ENCODE measurements around the gene VPS26C. TPM values are rescaled to one million over a fixed set of nuclear protein-coding genes. Genes with fewer than 3 reads are reported as not detected.
"Not testable (repeated sequence)": the region's sequence is repeated elsewhere in the genome, so short reads cannot be mapped to it uniquely, and the experiment has no call there.

VPS26C gene
- 57.6 TPM for total RNA-seq
- long read RNA-seq, transcript VPS26C-201 (8 exons, 3,256 nt) = major isoform, 52 of 78 reads
- long read RNA-seq, partial matches to known transcripts = 4 of 78 reads
- long read RNA-seq, other reads (novel, unspliced or antisense) = 13 of 78 reads

DNA sequence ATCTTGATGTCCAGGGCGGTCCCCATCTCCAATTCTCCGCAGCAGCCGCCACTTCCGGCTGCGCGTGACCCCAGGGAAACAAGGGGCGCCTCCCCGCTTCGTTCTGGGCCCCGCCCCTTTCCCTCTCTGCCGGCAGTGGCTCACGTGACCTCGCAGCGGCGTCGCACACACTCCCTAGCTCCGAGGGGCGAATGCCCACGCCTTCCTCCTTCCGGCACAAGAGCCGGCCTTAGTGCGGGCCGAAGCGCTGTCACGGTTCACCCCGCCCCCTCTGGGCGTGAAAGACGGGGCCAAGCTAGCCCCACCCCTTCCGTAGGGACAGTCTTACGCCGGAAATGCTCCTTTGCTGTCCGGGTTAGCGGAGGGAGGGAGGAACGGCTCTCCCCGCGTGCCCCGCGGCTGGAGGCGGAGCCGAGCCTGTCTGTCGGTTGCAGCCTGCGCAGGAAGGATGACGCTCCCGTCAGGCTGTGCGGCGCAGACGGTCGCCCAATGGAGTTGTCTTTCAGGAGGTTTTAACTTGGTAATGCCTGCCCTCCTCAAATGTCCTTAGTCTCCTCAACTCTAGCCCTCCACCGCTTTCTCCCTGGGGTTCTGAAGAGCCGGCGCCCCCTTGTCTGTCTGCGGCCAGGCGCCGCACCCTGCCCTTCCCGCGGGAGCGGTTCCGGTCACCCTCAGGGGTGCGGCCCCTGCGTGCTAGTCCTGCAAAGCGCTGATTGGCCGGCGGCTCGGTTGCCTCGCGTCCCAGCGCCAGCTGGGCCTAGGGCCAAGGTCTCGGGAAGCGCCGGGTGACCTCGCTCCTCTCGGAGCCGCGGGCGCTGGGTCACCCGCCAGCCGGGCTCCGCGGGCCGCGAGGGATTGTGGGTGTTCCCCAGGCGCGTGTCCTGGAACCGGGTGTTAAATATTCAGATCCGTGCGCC, at the start of gene VPS26C:
TSS of gene VPS26C (minus strand) at position 66 of the 917 bp plus-strand sequence. CDS start at position 26, 40 bp downstream.
- Histone ChIP-seq H3K27ac (peak within 1 kb of the TSS; percentile 100), H3K9me3 (no peaks in the 10 kb centered on the region), H3K4me3 (peak within 1 kb of the TSS; percentile 95), H3K36me3 (no peaks in the 10 kb centered on the region), H3K27me3 (no peaks in the 10 kb centered on the region), H3K4me1 (peaks cover 24% of the 10 kb centered on the region)
- peak; percentile 96 for ATAC-seq
- peak; percentile 100 for DNase-seq
- intact Hi-C loops (cut with DNase I) = no loop called here
- TF ChIP-seq, protein P1, sequence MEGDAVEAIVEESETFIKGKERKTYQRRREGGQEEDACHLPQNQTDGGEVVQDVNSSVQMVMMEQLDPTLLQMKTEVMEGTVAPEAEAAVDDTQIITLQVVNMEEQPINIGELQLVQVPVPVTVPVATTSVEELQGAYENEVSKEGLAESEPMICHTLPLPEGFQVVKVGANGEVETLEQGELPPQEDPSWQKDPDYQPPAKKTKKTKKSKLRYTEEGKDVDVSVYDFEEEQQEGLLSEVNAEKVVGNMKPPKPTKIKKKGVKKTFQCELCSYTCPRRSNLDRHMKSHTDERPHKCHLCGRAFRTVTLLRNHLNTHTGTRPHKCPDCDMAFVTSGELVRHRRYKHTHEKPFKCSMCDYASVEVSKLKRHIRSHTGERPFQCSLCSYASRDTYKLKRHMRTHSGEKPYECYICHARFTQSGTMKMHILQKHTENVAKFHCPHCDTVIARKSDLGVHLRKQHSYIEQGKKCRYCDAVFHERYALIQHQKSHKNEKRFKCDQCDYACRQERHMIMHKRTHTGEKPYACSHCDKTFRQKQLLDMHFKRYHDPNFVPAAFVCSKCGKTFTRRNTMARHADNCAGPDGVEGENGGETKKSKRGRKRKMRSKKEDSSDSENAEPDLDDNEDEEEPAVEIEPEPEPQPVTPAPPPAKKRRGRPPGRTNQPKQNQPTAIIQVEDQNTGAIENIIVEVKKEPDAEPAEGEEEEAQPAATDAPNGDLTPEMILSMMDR (IDR thresholded peaks at IDR 0.05) = no peak

DNA sequence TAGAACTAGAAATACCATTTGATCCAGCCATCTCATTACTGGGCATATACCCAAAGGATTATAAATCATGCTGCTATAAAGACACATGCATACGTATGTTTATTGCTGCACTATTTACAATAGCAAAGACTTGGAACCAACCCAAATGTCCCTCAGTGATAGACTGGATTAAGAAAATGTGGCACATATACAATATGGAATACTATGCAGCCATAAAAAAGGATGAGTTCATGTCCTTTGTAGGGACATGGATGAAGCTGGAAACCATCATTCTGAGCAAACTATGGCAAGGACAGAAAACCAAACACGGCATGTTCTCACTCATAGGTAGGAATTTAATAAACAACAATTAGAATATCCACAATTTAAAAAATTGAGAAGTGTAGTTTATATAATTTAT, 48.9 kb upstream of the VPS26C start:
- ATAC-seq; H3K36me3 ChIP-seq; H3K4me3 ChIP-seq; H3K27me3 ChIP-seq; DNase-seq; H3K9me3 ChIP-seq; H3K4me1 ChIP-seq; intact Hi-C loops (cut with DNase I); H3K27ac ChIP-seq: not testable (repeated sequence)

DNA sequence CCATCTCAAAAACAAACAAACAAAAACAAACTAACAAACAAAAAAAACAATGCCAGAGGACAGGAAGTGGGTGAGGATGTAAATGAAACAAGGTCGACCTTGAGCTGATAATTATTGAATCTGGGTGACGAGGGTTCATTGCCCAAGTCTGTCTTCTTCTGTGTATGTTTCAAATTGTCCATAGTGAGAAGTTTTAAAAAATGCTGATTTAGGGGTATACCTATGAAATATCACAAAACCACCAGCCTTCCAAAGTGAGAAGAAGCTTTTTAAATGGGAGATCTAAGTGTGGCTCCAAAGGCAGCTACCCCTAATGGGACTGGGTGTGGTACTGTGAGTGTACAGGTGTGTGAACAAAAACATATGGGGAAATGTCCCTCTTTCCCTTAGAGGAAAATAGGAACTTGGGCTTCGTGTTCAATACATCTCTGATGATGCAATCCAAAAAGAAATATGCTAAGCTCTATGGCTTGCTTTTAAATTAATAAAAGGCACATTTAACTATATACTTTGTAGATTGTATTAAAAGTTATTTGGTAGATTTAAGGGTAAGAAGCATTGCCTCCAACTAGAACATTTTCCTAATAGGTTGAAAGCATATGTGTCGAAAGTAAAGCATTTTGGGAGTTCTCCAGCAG, 33.1 kb upstream of the VPS26C start:
- Histone ChIP-seq H3K36me3 (no peaks in the 10 kb centered on the region), H3K4me3 (no peak overlapping the region), H3K27me3 (no peaks in the 10 kb centered on the region), H3K4me1 (no peaks in the 10 kb centered on the region), H3K27ac (no peak overlapping the region), H3K9me3 (no peaks in the 10 kb centered on the region)
- ATAC-seq (no peak), DNase-seq (no peak)
- intact Hi-C loops (cut with DNase I) = no loop called here
- TF ChIP-seq, protein P1 (IDR thresholded peaks at IDR 0.05) = no peak

DNA sequence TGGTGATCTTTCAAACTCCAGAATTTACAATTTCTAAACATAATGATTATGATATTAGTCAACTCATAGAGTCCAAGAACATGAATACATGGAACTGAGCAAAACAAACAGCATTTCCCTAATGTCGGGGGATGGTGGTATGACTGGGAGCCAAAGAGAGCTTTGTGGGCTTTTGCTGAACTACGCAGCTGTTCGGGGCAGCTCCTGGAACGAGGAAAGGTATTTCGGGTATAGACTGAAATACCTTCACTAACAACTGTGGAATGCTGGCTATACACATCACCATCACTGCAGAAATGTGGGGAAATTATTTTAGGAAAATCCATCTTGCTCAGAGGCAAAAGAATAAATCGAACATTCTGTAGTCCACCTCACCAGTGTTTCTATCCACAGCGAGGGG, 30.2 kb upstream of the VPS26C start:
- no peaks in the 10 kb centered on the region for H3K9me3 ChIP-seq
- H3K27ac ChIP-seq = no peak overlapping the region
- intact Hi-C loops (cut with DNase I) = no loop called here
- no peaks in the 10 kb centered on the region for H3K36me3 ChIP-seq
- no peaks in the 10 kb centered on the region for H3K27me3 ChIP-seq
- ATAC-seq (no peak), DNase-seq (no peak)
- peaks cover 4% of the 10 kb centered on the region for H3K4me1 ChIP-seq
- H3K4me3 ChIP-seq = no peak overlapping the region
- TF ChIP-seq, protein P1 (IDR thresholded peaks at IDR 0.05) = no peak

DNA sequence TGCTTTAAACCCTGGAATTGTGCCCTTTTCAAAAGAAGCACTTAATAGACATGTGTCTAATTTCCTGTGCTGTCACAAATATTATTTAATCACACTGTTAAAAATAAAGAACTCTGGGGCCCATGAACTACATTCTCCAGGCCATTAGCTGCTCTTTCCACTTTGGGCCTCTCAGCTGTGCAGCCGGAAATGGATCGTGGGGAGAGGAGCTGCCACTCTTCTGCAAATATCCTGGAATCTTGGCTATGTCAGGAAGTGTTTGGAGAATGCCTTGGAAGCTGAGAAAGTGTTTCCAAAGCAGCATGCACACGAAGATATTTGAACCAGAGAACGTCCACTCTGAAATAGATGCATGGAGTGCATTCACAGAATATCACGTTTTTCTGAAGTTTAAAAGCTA, 27.5 kb upstream of the VPS26C start:
- intact Hi-C loops (cut with DNase I) = no loop called here
- no peaks in the 10 kb centered on the region for H3K36me3 ChIP-seq
- ATAC-seq (no peak), DNase-seq (no peak)
- no peak overlapping the region for H3K4me3 ChIP-seq
- H3K27me3 ChIP-seq = no peaks in the 10 kb centered on the region
- H3K27ac ChIP-seq = no peak overlapping the region
- H3K4me1 ChIP-seq = peaks cover 4% of the 10 kb centered on the region
- no peaks in the 10 kb centered on the region for H3K9me3 ChIP-seq
- TF ChIP-seq, protein P1 (IDR thresholded peaks at IDR 0.05) = no peak

DNA sequence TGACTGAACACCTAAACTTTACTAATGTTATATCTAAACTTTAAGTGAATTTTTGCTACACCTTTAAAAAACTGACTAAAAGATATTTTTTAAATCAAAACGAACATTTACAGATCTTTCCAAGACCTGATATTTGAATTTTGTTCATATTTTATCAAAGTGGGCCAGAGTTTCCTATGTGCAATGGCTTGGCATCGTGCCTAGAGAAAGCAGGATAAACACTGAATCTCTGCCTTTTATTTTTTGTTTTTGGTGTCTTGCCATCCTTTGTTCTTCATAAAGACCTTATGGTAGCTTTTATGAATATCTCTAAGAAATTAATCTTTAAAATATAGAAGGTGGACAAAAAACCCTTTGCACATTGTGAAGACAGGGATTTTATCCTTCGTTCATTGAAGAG, 25.8 kb upstream of the VPS26C start:
- intact Hi-C loops (cut with DNase I) = no loop called here
- Histone ChIP-seq H3K27ac (no peak overlapping the region), H3K27me3 (no peaks in the 10 kb centered on the region), H3K9me3 (no peaks in the 10 kb centered on the region), H3K4me1 (peaks cover 4% of the 10 kb centered on the region), H3K4me3 (no peak overlapping the region), H3K36me3 (no peaks in the 10 kb centered on the region)
- ATAC-seq = no peak
- DNase-seq = no peak
- TF ChIP-seq, protein P1 (IDR thresholded peaks at IDR 0.05) = no peak
